HepG2 (cell line): ENCODE results near the gene XPC. TPM values are rescaled to one million over a fixed set of nuclear protein-coding genes. Genes with fewer than 3 reads are reported as not detected.

Source experiments
- CENPBD1 ChIP-seq: sonication (generic); formaldehyde crosslinking; IDR thresholded peaks from 2 replicates; pipeline ENCODE4 v1.8.0; 2022; ENCODE audit warnings: missing genetic modification reagents, low read depth, mild to moderate bottlenecking, borderline replicate concordance
- FOXP1 ChIP-seq, 2 experiments: fragments of 450-650 bp in 1 of 2; IDR thresholded peaks; 2 replicates each; pipeline ENCODE4 v1.6.1; 2017 to 2018; ENCODE audit warnings: antibody characterized with exemption in 1 of 2
- HNRNPL ChIP-seq: fragments of 200-400 bp; formaldehyde crosslinking; IDR thresholded peaks from 2 replicates; pipeline ENCODE4 v1.6.1; 2017; ENCODE audit warnings: mild to moderate bottlenecking, low read depth, low read length
- HNRNPLL ChIP-seq: fragments of 200-400 bp; formaldehyde crosslinking; IDR thresholded peaks from 2 replicates; pipeline ENCODE4 v1.6.1; 2017; ENCODE audit warnings: mild to moderate bottlenecking, low read depth, low read length; ENCODE audit not compliant: poor library complexity, severe bottlenecking
- MAZ ChIP-seq, 2 experiments: sonication (generic) in 1 of 2; formaldehyde crosslinking in 1 of 2; IDR thresholded peaks; 2 replicates each; pipeline versions ENCODE4 v1.5.0 to v1.6.1; 2012 to 2020; ENCODE audit warnings: low read depth in 2 of 2, mild to moderate bottlenecking in 2 of 2, borderline replicate concordance in 1 of 2, improper control_type of control experiment in 1 of 2, low read length in 1 of 2, missing genetic modification reagents in 1 of 2, moderate library complexity in 1 of 2
- MIXL1 ChIP-seq: IDR thresholded peaks from 2 replicates; pipeline ENCODE4 v1.6.1; 2016
- NFE2L2 ChIP-seq: fragments of 150-350 bp; IDR thresholded peaks from 2 replicates; pipeline ENCODE4 v1.6.1; 2014; ENCODE audit warnings: low read length
- NFRKB ChIP-seq: fragments of 450-650 bp; IDR thresholded peaks from 2 replicates; pipeline ENCODE4 v1.6.1; 2017
- PLRG1 ChIP-seq: fragments of 450-650 bp; conservative IDR thresholded peaks from 2 replicates; pipeline ENCODE4 v1.6.1; 2016
- RNF219 ChIP-seq: sonication (generic); formaldehyde crosslinking; IDR thresholded peaks from 2 replicates; pipeline ENCODE4 v1.5.0; 2020; ENCODE audit warnings: mild to moderate bottlenecking, missing genetic modification reagents
- SIX1 ChIP-seq: sonication (generic); formaldehyde crosslinking; IDR thresholded peaks from 2 replicates; pipeline ENCODE4 v1.4.0; 2020; ENCODE audit warnings: missing genetic modification reagents, borderline replicate concordance
- STAG1 ChIP-seq: sonication (generic); formaldehyde crosslinking; IDR thresholded peaks from 2 replicates; pipeline ENCODE4 v1.4.0; 2020; ENCODE audit warnings: missing genetic modification reagents
- TOE1 ChIP-seq: sonication (generic); formaldehyde crosslinking; IDR thresholded peaks from 2 replicates; pipeline ENCODE4 v1.4.0; 2020; ENCODE audit warnings: mild to moderate bottlenecking, missing genetic modification reagents
- ZBTB7B ChIP-seq: sonication (generic); formaldehyde crosslinking; IDR thresholded peaks from 2 replicates; pipeline ENCODE4 v1.4.0; 2020; ENCODE audit warnings: missing genetic modification reagents
- ZFY ChIP-seq: sonication (generic); formaldehyde crosslinking; IDR thresholded peaks from 2 replicates; pipeline ENCODE4 v1.4.0; 2020; ENCODE audit warnings: missing genetic modification reagents
- ZNF350 ChIP-seq: sonication (generic); formaldehyde crosslinking; IDR thresholded peaks from 2 replicates; pipeline ENCODE4 v1.4.0; 2020; ENCODE audit warnings: mild to moderate bottlenecking, low read depth, missing genetic modification reagents, borderline replicate concordance
- ZNF512B ChIP-seq: sonication (generic); formaldehyde crosslinking; IDR thresholded peaks from 2 replicates; pipeline ENCODE4 v1.5.1; 2020; ENCODE audit warnings: missing genetic modification reagents, mild to moderate bottlenecking, borderline replicate concordance
- ZNF576 ChIP-seq: sonication (generic); formaldehyde crosslinking; IDR thresholded peaks from 2 replicates; pipeline ENCODE4 v1.4.0; 2020; ENCODE audit warnings: mild to moderate bottlenecking, missing genetic modification reagents
- ZNF740 ChIP-seq: sonication (generic); formaldehyde crosslinking; IDR thresholded peaks from 2 replicates; pipeline ENCODE4 v1.4.0; 2020; ENCODE audit warnings: missing genetic modification reagents
- ZNF878 ChIP-seq: sonication (generic); formaldehyde crosslinking; IDR thresholded peaks from 2 replicates; pipeline ENCODE4 v1.8.1; 2023; ENCODE audit warnings: mild to moderate bottlenecking, missing genetic modification reagents, moderate library complexity
- polyA plus RNA-seq, 8 experiments: library from polyadenylated mRNA; depleted of rRNA in 3 of 8; stranded (reverse) in 7 of 8; unstranded in 1 of 8; fragments of >200 nt; fragmentation: Illumina TruSeq in 4 of 8; extraction: Trizol in 4 of 8; gene quantifications; 2 replicates each; pipeline versions ENCODE4 v1.2.1 to v1.2.3, GENCODE V29; 2011 to 2016; ENCODE audit warnings: low read depth in 4 of 8, missing spikeins in 1 of 8, mixed read lengths in 1 of 8; ENCODE audit not compliant: insufficient read depth in 1 of 8
- total RNA-seq, 5 experiments: library from RNA; depleted of rRNA; stranded (reverse); fragments of >200 nt; fragmentation: Illumina TruSeq; extraction: Trizol; gene quantifications; 2 replicates each; pipeline ENCODE4 v1.2.3, GENCODE V29; 2016; ENCODE audit warnings: low read depth in 1 of 5
- TF ChIP-seq, protein P1 (sequence below): sonication (generic); formaldehyde crosslinking; IDR thresholded peaks from 2 replicates; pipeline ENCODE4 v1.5.1; 2020; ENCODE audit warnings: mild to moderate bottlenecking, moderate library complexity, missing genetic modification reagents

Gene XPC
- total and polyA plus RNA-seq, 2 of the 13 experiments (the other 11 are each of a cell fraction or from before 2014, with no cell fraction given) = 9.4 to 24.1 TPM

DNA sequence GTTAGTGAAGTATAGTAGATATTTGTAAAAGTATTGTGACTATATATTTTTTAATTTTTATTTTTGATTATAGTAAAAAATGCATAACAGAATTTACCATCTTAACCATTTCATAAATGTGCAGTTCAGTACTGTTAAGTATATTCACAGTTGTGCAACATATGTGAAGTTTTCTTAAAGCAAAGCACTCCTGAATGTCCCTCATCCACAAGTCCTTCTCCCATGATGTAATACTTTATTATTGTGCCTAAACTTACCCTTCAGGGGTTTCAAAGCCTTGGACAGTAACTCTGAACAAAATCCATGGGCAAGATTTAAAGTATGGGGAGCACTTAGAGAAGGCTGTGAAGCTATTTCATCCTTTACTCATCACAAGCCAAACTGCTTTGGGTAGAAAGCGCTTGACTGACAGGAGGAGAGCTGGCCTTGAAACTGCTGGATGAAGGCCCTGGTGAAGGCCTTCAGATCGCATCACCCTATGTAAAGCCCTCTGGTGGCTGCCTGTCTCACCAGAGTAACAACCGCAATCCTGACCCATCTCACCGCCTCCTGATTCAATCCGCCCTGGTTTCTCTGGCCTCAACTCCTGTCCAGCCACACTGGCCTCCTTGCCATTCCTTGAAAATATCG lies 28.3 kb upstream of the XPC start (continued):
- TF ChIP-seq MAZ (IDR thresholded peaks at IDR 0.05; ENCODE audit: borderline replicate concordance, low read depth, low read length) (no peak), MAZ (CRISPR knock-in tag; IDR thresholded peaks at IDR 0.05; ENCODE audit: low read depth) (no peak), ZNF512B (CRISPR knock-in tag) (no peak), ZFY (peak; percentile 30; the same call in 1 of the 2 replicates), HNRNPL (no peak), ZNF350 (CRISPR knock-in tag) (no peak), HNRNPLL (no peak), MIXL1 (CRISPR knock-in tag) (no peak), NFE2L2 (no peak), ZBTB7B (CRISPR knock-in tag) (no peak), ZNF740 (CRISPR knock-in tag) (no peak), ZNF878 (CRISPR knock-in tag) (no peak), ZNF576 (CRISPR knock-in tag) (no peak), NFRKB (no peak), SIX1 (CRISPR knock-in tag) (no peak), TOE1 (no peak), CENPBD1 (CRISPR knock-in tag) (no peak), STAG1 (CRISPR knock-in tag) (peak; percentile 27; the same call in 1 of the 2 replicates), PLRG1 (no peak), FOXP1 (IDR thresholded peaks at IDR 0.05) (no peak), FOXP1 (CRISPR knock-in tag; IDR thresholded peaks at IDR 0.05) (no peak), RNF219 (CRISPR knock-in tag) (no peak)
- TF ChIP-seq, protein P1, sequence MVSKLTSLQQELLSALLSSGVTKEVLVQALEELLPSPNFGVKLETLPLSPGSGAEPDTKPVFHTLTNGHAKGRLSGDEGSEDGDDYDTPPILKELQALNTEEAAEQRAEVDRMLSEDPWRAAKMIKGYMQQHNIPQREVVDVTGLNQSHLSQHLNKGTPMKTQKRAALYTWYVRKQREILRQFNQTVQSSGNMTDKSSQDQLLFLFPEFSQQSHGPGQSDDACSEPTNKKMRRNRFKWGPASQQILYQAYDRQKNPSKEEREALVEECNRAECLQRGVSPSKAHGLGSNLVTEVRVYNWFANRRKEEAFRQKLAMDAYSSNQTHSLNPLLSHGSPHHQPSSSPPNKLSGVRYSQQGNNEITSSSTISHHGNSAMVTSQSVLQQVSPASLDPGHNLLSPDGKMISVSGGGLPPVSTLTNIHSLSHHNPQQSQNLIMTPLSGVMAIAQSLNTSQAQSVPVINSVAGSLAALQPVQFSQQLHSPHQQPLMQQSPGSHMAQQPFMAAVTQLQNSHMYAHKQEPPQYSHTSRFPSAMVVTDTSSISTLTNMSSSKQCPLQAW (CRISPR knock-in tag) = no peak
